Muscle layer of duodenum (tissue), 2 donors: ENCODE data around the gene LDLRAD2.

Source experiments
- H3K27ac ChIP-seq: one replicate; pipeline ENCODE4 v1.7.0; 2013; ENCODE audit warnings: mild to moderate bottlenecking, low read length
- H3K27me3 ChIP-seq: one replicate; pipeline ENCODE4 v1.7.0; 2013; ENCODE audit warnings: low read depth, mild to moderate bottlenecking, control low read depth, low read length
- H3K36me3 ChIP-seq, 2 donors: one replicate each; pipeline ENCODE4 v1.7.0; 2013; ENCODE audit warnings: low read length in 2 of 2, control low read depth in 1 of 2, mild to moderate bottlenecking in 1 of 2; ENCODE audit not compliant: insufficient read depth in 2 of 2, control insufficient read depth in 1 of 2
- H3K4me1 ChIP-seq, 2 donors: one replicate each; pipeline ENCODE4 v1.7.0; 2013; ENCODE audit warnings: low read length in 2 of 2, mild to moderate bottlenecking in 2 of 2, control low read depth in 1 of 2, moderate library complexity in 1 of 2; ENCODE audit not compliant: insufficient read depth in 2 of 2, control insufficient read depth in 1 of 2
- H3K4me3 ChIP-seq, 2 donors: one replicate each; pipeline ENCODE4 v1.7.0; 2013; ENCODE audit warnings: low read length in 2 of 2, low read depth in 1 of 2, mild to moderate bottlenecking in 1 of 2
- H3K9me3 ChIP-seq, 2 donors: one replicate each; pipeline ENCODE4 v1.7.0; 2013; ENCODE audit warnings: low read length in 2 of 2, control low read depth in 1 of 2, mild to moderate bottlenecking in 1 of 2; ENCODE audit not compliant: control insufficient read depth in 1 of 2
- donor health status: healthy.

LDLRAD2 gene

GRCh38 chr1:21827141-21827679 is 15.1 kb downstream of the LDLRAD2 start:
- Histone ChIP-seq H3K4me1 (no peaks in the 10 kb centered on the region), H3K36me3 (peaks cover 39 to 94% of the 10 kb centered on the region in 2 donors), H3K27me3 (no peaks in the 10 kb centered on the region), H3K9me3 (no peaks in the 10 kb centered on the region), H3K27ac (no peak overlapping the region), H3K4me3 (no peak overlapping the region)

GRCh38 chr1:21828075-21828474 is 16.0 kb downstream of the LDLRAD2 start:
- Histone ChIP-seq H3K4me3 (no peak overlapping the region), H3K27ac (no peak overlapping the region), H3K36me3 (peaks cover 45 to 95% of the 10 kb centered on the region in 2 donors), H3K4me1 (no peaks in the 10 kb centered on the region), H3K27me3 (no peaks in the 10 kb centered on the region), H3K9me3 (no peaks in the 10 kb centered on the region)

DNA sequence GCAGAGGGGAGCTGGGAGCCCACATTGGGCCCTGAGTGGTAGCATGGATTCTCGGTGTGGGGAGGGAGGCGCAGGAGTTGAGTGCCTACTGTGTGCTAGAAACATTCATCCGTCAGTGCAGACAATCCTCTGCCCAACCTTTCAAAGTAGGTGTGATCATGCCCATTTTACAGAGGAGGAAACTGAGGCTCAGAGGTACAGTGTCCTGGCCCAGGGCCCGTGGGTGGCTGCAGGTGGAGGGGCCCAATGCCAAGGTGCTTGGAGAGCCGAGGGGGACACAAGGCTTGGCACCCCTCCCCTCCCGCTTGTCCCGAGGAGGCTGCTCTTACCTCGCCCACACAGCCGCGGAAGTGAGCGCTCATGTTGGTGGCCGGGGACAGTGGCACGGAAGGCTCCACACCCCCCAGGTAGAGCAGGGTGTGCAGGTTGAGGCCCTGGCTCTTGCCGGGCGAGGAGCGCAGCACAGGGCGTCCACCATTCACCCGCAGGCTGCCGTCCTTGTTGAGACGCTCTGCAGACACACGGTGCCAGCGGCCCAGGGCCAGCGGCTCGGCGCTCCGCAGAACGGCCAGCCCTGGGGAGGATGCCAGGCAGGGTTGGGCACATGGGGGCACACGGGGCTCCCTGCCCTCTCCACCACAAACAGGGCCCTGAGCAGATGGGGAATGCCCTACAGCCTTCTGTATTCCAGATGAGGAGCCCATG is 16.6 kb downstream of the LDLRAD2 start:
- Histone ChIP-seq H3K9me3 (no peaks in the 10 kb centered on the region), H3K4me1 (no peaks in the 10 kb centered on the region), H3K27me3 (no peaks in the 10 kb centered on the region), H3K4me3 (no peak overlapping the region), H3K36me3 (peaks cover 50 to 95% of the 10 kb centered on the region in 2 donors), H3K27ac (no peak overlapping the region)

GRCh38 chr1:21829294-21829693 is 17.2 kb downstream of the LDLRAD2 start:
- no peak overlapping the region for H3K4me3 ChIP-seq
- peaks cover 55 to 95% of the 10 kb centered on the region in 2 donors for H3K36me3 ChIP-seq
- H3K9me3 ChIP-seq, result no peaks in the 10 kb centered on the region
- H3K4me1 ChIP-seq, result no peaks in the 10 kb centered on the region
- H3K27ac ChIP-seq, result no peak overlapping the region
- no peaks in the 10 kb centered on the region for H3K27me3 ChIP-seq

GRCh38 chr1:21830792-21831453 is 18.9 kb downstream of the LDLRAD2 start:
- Histone ChIP-seq H3K27me3 (no peaks in the 10 kb centered on the region), H3K4me3 (no peak overlapping the region), H3K36me3 (peaks cover 61 to 97% of the 10 kb centered on the region in 2 donors), H3K9me3 (no peaks in the 10 kb centered on the region), H3K4me1 (no peaks in the 10 kb centered on the region), H3K27ac (no peak overlapping the region)

DNA sequence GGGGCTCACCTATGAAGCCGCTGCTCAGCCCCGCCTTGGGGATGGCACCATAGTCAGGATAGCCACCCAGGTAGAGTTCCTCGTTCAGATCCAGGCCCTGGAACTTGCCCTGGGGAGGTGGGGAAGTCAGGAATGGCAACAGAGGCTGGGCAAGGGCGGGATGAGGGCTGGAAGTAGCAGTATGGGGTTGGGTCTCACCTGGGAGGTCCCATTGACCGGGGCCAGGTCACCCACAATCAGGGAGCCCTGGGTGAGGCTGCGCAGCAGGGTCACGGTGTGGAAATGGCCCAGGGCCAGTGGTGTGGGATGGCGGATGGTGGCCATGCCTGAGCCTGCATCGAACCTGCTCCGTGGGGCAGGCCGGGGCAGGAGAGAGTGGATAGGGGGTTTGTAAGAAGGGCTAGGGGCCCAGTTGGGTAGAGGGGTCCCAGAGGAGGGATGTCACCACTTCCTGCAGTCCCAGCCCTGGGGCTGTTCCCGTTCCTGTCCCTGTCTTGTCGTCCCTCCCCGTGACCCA is 19.4 kb downstream of the LDLRAD2 start:
- Histone ChIP-seq H3K9me3 (no peaks in the 10 kb centered on the region), H3K27me3 (no peaks in the 10 kb centered on the region), H3K36me3 (peaks cover 63 to 97% of the 10 kb centered on the region in 2 donors), H3K27ac (no peak overlapping the region), H3K4me3 (no peak overlapping the region), H3K4me1 (no peaks in the 10 kb centered on the region)

GRCh38 chr1:21833392-21833976 is 21.4 kb downstream of the LDLRAD2 start:
- peaks cover 63 to 97% of the 10 kb centered on the region in 2 donors for H3K36me3 ChIP-seq
- H3K4me1 ChIP-seq, result no peaks in the 10 kb centered on the region
- no peak overlapping the region for H3K27ac ChIP-seq
- H3K27me3 ChIP-seq, result no peaks in the 10 kb centered on the region
- H3K4me3 ChIP-seq, result no peak overlapping the region
- H3K9me3 ChIP-seq, result no peaks in the 10 kb centered on the region

- Histone ChIP-seq H3K4me1 (no peaks in the 10 kb centered on the region), H3K27me3 (no peaks in the 10 kb centered on the region), H3K36me3 (peaks cover 66 to 97% of the 10 kb centered on the region in 2 donors)
Observed at GRCh38 chr1:21834094-21834493, 22.0 kb downstream of the LDLRAD2 start.

DNA sequence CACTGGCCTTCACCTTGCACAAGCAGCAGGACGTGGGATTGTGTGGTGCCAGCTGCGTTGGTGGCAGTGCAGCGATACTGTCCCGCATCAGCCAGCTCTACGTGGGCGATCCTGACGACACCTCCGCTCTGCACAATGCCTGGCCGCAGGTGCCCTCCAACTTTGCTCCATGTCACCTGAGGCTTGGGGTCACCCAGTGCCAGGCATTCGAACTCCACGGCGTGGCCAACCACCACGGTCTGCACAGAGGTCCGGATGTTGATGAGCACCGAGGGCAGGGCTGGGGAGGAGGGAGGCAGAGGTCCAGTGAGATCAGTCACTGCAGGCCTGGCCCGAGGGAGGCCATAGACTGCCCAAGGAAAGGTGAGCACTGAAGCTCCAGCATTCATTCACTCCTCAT is 22.6 kb downstream of the LDLRAD2 start:
- H3K4me1 ChIP-seq, result no peaks in the 10 kb centered on the region
- H3K36me3 ChIP-seq, result peaks cover 66 to 97% of the 10 kb centered on the region in 2 donors

More at GRCh38 chr1:21834094-21834493, 22.0 kb downstream of the LDLRAD2 start:
- Histone ChIP-seq H3K9me3 (no peaks in the 10 kb centered on the region), H3K27ac (no peak overlapping the region), H3K4me3 (no peak overlapping the region)

DNA sequence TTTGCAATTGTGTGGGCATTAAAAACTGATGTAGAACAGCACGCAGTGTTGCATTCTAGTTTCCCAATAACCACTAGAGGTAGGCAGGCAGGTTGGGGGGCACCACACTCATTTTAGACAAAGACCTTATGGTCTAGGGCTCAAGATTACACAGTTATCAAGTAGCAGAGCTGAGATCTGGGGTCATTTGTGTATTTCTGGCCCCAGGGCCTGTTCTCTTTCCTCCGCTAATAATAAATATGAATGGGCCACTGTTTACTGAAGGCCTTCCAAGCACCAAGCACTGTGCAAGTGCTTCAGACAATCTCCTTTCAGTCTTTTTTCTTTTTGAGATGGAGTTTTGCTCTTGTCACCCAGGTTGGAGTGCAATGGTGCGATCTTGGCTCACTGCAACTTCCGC is 23.9 kb downstream of the LDLRAD2 start:
- H3K27me3 ChIP-seq, result no peaks in the 10 kb centered on the region
- H3K9me3 ChIP-seq, result no peaks in the 10 kb centered on the region
- peaks cover 68 to 93% of the 10 kb centered on the region in 2 donors for H3K36me3 ChIP-seq
- H3K4me1 ChIP-seq, result no peaks in the 10 kb centered on the region
- H3K4me3 ChIP-seq, result no peak overlapping the region
- no peak overlapping the region for H3K27ac ChIP-seq

More for the DNA sequence above, 22.6 kb downstream of the LDLRAD2 start:
- no peaks in the 10 kb centered on the region for H3K9me3 ChIP-seq
- no peak overlapping the region for H3K27ac ChIP-seq
- no peak overlapping the region for H3K4me3 ChIP-seq
- no peaks in the 10 kb centered on the region for H3K27me3 ChIP-seq

DNA sequence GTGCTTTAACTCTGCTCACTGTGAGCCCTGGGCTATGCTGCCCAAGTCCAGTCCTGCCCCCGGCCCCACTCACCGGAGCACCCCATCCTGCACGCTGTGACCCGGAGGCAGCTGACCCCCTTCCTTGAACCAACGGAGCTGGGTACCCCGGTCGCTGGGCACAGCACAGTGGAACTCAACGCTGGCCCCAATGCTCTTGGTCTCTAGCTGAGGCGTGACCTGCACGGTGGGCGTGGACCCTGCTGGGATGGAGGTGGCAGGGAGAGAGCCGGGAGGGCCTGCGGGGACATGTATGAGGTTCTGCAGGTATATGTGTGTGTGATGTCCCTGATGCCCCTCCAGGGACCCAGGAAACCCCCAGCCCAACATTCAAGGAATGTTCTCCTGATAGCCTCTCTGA is 24.7 kb downstream of the LDLRAD2 start:
- Histone ChIP-seq H3K27ac (no peak overlapping the region), H3K36me3 (peaks cover 67 to 93% of the 10 kb centered on the region in 2 donors), H3K4me3 (no peak overlapping the region), H3K9me3 (no peaks in the 10 kb centered on the region), H3K4me1 (no peaks in the 10 kb centered on the region), H3K27me3 (no peaks in the 10 kb centered on the region)
